ENCODE measurements around the gene STARD7. TPM values are rescaled to one million over a fixed set of nuclear protein-coding genes. Genes with fewer than 3 reads are reported as not detected.

Gene STARD7
- 245 and 249 TPM in 2 replicates for total RNA-seq

GRCh38 chr2:96208143-96209010, at the start of gene STARD7:
TSS of gene STARD7 (minus strand) at chr2:96208827. CDS start at chr2:96208434, 393 bp downstream.

GRCh38 chr2:96145036-96145847, 63.4 kb downstream of the STARD7 start, which contains the start of gene DUSP2:
TSS of gene DUSP2 (minus strand) at chr2:96145440. CDS start at chr2:96145354, 86 bp downstream.

DNA sequence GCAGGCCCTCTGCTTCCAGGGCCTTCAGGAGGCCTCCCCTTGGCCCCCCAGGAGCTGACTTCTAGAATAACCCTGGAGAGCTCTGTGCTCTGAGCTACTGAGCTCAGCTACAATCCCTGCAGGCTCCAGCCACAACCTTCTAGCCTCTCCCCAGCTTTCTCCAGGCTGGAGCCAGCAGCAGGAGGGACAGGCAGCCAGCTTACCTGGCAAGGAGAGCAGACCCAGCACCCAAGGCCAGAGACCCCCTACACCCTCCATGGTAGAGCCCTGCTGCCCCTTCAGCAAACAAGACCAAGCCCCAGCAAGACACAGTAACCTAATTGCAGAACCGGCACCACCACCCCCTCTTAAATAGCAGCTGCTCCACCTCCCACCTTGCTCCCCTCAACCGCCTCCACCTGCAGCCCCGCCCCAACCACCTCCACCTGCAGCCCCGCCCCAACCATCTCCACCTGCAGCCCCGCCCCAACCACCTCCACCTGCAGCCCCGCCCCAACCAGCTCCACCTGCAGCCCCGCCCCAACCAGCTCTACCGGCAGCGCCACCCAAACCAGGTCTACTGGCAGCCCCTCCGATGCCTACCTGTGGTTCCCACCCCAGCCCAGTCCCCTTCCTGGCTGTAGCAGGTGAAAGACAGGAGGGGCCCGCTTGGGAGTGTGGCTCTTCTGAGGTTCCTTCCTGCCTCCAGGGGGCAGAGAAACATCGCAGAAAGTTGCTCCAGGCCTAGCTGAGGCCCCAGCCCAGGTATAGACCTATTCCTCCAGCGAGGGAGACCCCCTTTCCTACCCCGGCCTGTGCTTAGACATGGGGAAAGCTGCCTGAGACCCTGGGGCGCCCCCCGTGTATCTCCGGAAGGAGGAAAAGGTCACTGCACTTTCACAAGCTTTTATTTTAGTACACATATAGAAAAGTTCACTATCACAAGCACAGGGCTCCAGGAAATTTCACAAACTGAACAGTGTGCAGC, 70.2 kb downstream of the STARD7 start, which contains the start of gene ASTL:
Gene ASTL, minus strand, starts transcription at position 324 of the 967 bp plus-strand sequence. Its CDS starts 66 bp downstream, at position 258.

Other genes with a start within 250 kb of the STARD7 start
- 171 and 266 TPM in 2 replicates for gene ANKRD36C, start 217.0 kb downstream of the STARD7 start, total RNA-seq
- 6.5 and 7.4 TPM in 2 replicates for gene GPAT2, start 173.9 kb downstream of the STARD7 start, total RNA-seq
- gene ADRA2B, start 92.3 kb downstream of the STARD7 start, total RNA-seq = not detected in 2 replicates
- gene ASTL, start 70.3 kb downstream of the STARD7 start, total RNA-seq = not detected in 2 replicates
- 0.27 and 0.93 TPM in 2 replicates for gene DUSP2, start 63.4 kb downstream of the STARD7 start, total RNA-seq
- gene TMEM127, start 57.2 kb upstream of the STARD7 start, total RNA-seq = 26.3 and 26.6 TPM in 2 replicates
- 88.0 and 97.3 TPM in 2 replicates for gene CIAO1, start 57.4 kb upstream of the STARD7 start, total RNA-seq
- 63.3 and 81.8 TPM in 2 replicates for gene SNRNP200, start 96.7 kb upstream of the STARD7 start, total RNA-seq
- gene ITPRIPL1, start 116.5 kb upstream of the STARD7 start, total RNA-seq = 1.6 and 3.7 TPM in 2 replicates
- 25.7 and 41.4 TPM in 2 replicates for gene NCAPH, start 126.9 kb upstream of the STARD7 start, total RNA-seq